ENCODE results near the gene MLH3. TPM values are rescaled to one million over a fixed set of nuclear protein-coding genes. Genes with fewer than 3 reads are reported as not detected.
A peak's percentile ranks its signal among the peaks of the same experiment; 100 is the strongest.

Gene MLH3
- total and polyA plus RNA-seq, 10 of the 15 experiments (the other 5 are each of a cell fraction or from before 2014, with no cell fraction given): 12.6 to 31.2 (median 19.6) TPM

GRCh38 chr14:75041613-75042012, 9.7 kb downstream of the MLH3 start:
- Histone ChIP-seq H3K36me3 (ENCODE audit: control insufficient read depth in 2 of 2, insufficient read depth in 2 of 2, low read length in 1 of 2) (peaks cover 0 to 2% of the 10 kb centered on the region in 2 experiments; a peak in 1 of 4 replicates), H3K4me2 (ENCODE audit: control insufficient read depth, insufficient read depth) (no peak overlapping the region)
- no TSS peak for BruUV-seq (replicated peaks)
- TF ChIP-seq HSF1 (IDR thresholded peaks at IDR 0.05; ENCODE audit: low read depth, low read length) (no peak), STAT3 (IDR thresholded peaks at IDR 0.05; ENCODE audit: low read depth, low read length) (no peak), REST (IDR thresholded peaks at IDR 0.05; ENCODE audit: low read depth, low read length) (no peak), POLR2AphosphoS5 (IDR thresholded peaks at IDR 0.05; ENCODE audit: low read length) (no peak), ZBTB4 (CRISPR knock-in tag; IDR thresholded peaks at IDR 0.05) (no peak), PRDM15 (CRISPR knock-in tag; IDR thresholded peaks at IDR 0.05) (no peak), NR2F1 (conservative IDR thresholded peaks at IDR 0.05) (no peak), ZNF384 (IDR thresholded peaks at IDR 0.05; ENCODE audit: borderline replicate concordance, low read depth, low read length) (no peak), RB1 (IDR thresholded peaks at IDR 0.05; ENCODE audit: borderline replicate concordance) (no peak), YY1 (IDR thresholded peaks at IDR 0.05; ENCODE audit: low read depth, low read length) (no peak), EP300 (IDR thresholded peaks at IDR 0.05; ENCODE audit: borderline replicate concordance in 1 of 2, control insufficient read depth in 1 of 2, low read depth in 2 of 2, low read length in 2 of 2) (no peak)

More at GRCh38 chr14:75041613-75042012, 9.7 kb downstream of the MLH3 start:
- Histone ChIP-seq H3K27ac (ENCODE audit: control insufficient read depth, insufficient read depth) (no peak overlapping the region), H3K79me2 (ENCODE audit: control insufficient read depth, insufficient read depth, low read length) (peaks cover 4% of the 10 kb centered on the region), H3K9ac (ENCODE audit: control insufficient read depth, insufficient read depth, low read length) (no peak overlapping the region), H3K27me3 (replicated peaks in 1 of 2; ENCODE audit: control insufficient read depth in 2 of 2, insufficient read depth in 2 of 2, low read length in 1 of 2) (no peaks in the 10 kb centered on the region), H4K20me1 (ENCODE audit: control insufficient read depth, insufficient read depth) (no peaks in the 10 kb centered on the region), H3K4me1 (ENCODE audit: control insufficient read depth, insufficient read depth, low read length) (no peaks in the 10 kb centered on the region), H3K9me3 (replicated peaks; ENCODE audit: control insufficient read depth, insufficient read depth, low read length) (no peaks in the 10 kb centered on the region), H3K4me3 (no peak overlapping the region), H2AFZ (ENCODE audit: control insufficient read depth, low read depth, low read length) (no peak overlapping the region)
- in situ Hi-C loops (cut with MboI): no loop called here
- ChIA-PET SMC1A (ENCODE audit: uncharacterized antibody, unreplicated experiment) (interaction anchor here (1.5 kb wide), 1 partner anchor 101 kb away, joined by 3 read pairs; no protein-coding TSS in a partner anchor), RAD21 (ENCODE audit: unreplicated experiment) (interaction anchor here (1.0 to 1.2 kb wide), 2 partner anchors 80 to 95 kb away, joined by 3 read pairs; no protein-coding TSS in a partner anchor), POLR2A (interaction anchor here (0.7 to 1.8 kb wide), 4 partner anchors 22 to 78 kb away, joined by 3 to 9 read pairs (median 3); partner anchors contain the start of genes ACYP1 and ZC2HC1C), CTCF (interaction anchor here (0.6 to 1.5 kb wide), 6 partner anchors 20 to 898 kb away, joined by 3 to 4 read pairs (median 4); partner anchors contain the start of gene ACYP1)
- 96% methylated on average over 4 of the region's 4 CpGs for WGBS (ENCODE audit: insufficient coverage, insufficient replicate concordance, low lambda C conversion rate, missing lambda C conversion rate)
- intact Hi-C loops (cut with micrococcal nuclease; ENCODE audit: unreplicated experiment): no loop called here
- DNase-seq (ENCODE audit: low read depth, low spot score) (no peak), FAIRE-seq (peak; percentile 7), ATAC-seq (no peak)
